Natural killer cell (primary cell): ENCODE data around the gene MRPS12. TPM values are rescaled to one million over a fixed set of nuclear protein-coding genes. Genes with fewer than 3 reads are reported as not detected.

Experiments used
- ATAC-seq, 3 donors: fragments of 150-1000 bp in 2 of 3; fragments of 200-7000 bp in 1 of 3; cut with Tn5 transposase; 1 replicate in 1 of 3; 2 replicates in 2 of 3; pipeline ENCODE4 v1.10.0; 2021; ENCODE audit warnings: mild to moderate bottlenecking in 2 of 3, moderate library complexity in 2 of 3
- DNase-seq, 2 donors: peaks; one replicate each; pipeline versions ENCODE4 v3.0.0 to v3.0.0-alpha.2; 2013 to 2021; ENCODE audit warnings: mixed read lengths in 1 of 2
- H3K27ac ChIP-seq: one replicate; pipeline ENCODE4 v1.5.1; 2013; ENCODE audit warnings: mild to moderate bottlenecking, low read length
- H3K27me3 ChIP-seq: one replicate; pipeline ENCODE4 v1.6.1; 2013; ENCODE audit warnings: low read length; ENCODE audit not compliant: control insufficient read depth, insufficient read depth
- H3K36me3 ChIP-seq: one replicate; pipeline ENCODE4 v1.6.1; 2013; ENCODE audit warnings: low read length; ENCODE audit not compliant: control insufficient read depth, insufficient read depth
- H3K4me1 ChIP-seq: one replicate; pipeline ENCODE4 v1.6.1; 2013; ENCODE audit warnings: low read length; ENCODE audit not compliant: control insufficient read depth, insufficient read depth
- H3K4me3 ChIP-seq: one replicate; pipeline ENCODE4 v1.5.1; 2013; ENCODE audit warnings: low read length
- H3K9me3 ChIP-seq: one replicate; pipeline ENCODE4 v1.6.1; 2013; ENCODE audit warnings: low read length; ENCODE audit not compliant: control insufficient read depth, insufficient read depth
- H3K27ac Mint-ChIP-seq, 2 donors: one replicate each; pipeline ENCODE4 v1.8.0; 2022; ENCODE audit warnings: mild to moderate bottlenecking in 2 of 2, mixed read lengths in 2 of 2, moderate library complexity in 1 of 2
- H3K27me3 Mint-ChIP-seq, 2 donors: one replicate each; pipeline ENCODE4 v1.8.0; 2022; ENCODE audit warnings: low read depth in 2 of 2, mixed read lengths in 2 of 2
- H3K36me3 Mint-ChIP-seq: one replicate; pipeline ENCODE4 v1.8.0; 2022; ENCODE audit warnings: mixed read lengths
- H3K4me1 Mint-ChIP-seq, 2 donors: one replicate each; pipeline ENCODE4 v1.8.0; 2022; ENCODE audit warnings: mixed read lengths in 2 of 2
- H3K4me3 Mint-ChIP-seq: one replicate; pipeline ENCODE4 v1.8.0; 2022; ENCODE audit warnings: mild to moderate bottlenecking, moderate library complexity, mixed read lengths
- H3K9me3 Mint-ChIP-seq, 2 donors: one replicate each; pipeline ENCODE4 v1.8.0; 2022; ENCODE audit warnings: mixed read lengths in 2 of 2
- CTCF ChIP-seq: fragments of 200-600 bp; IDR thresholded peaks from one replicate; pipeline ENCODE4 v1.8.0; 2022; ENCODE audit warnings: antibody characterized with exemption
- WGBS: methylation state at CpG from one replicate; pipeline ENCODE4 v1.1.7; 2013; ENCODE audit warnings: missing lambda C conversion rate; ENCODE audit not compliant: insufficient coverage; 5-methylcytosine and 5-hydroxymethylcytosine counted together
- intact Hi-C: fragments of 100-400 bp; cut with micrococcal nuclease; formaldehyde crosslinking; loops from one replicate; pipeline ENCODE4 v1.14.2; 2022
- total RNA-seq, 4 donors: library from RNA; stranded (reverse); fragments of 120-200 nt in 1 of 4; gene quantifications; one replicate each; pipeline versions ENCODE4 v1.2.3 to v1.2.4, GENCODE V29; 2013 to 2022

MRPS12 gene
- total RNA-seq, 3 donors from 2014 or later (not counting 1 experiment from before 2014, with no cell fraction given), result 25.3 to 27.8 (median 26.7) TPM

- DNase-seq (no peak), ATAC-seq (no peak)
- peaks cover 3% of the 10 kb centered on the region for H3K4me1 ChIP-seq
- no peak overlapping the region for H3K27ac ChIP-seq
- no peaks in the 10 kb centered on the region for H3K36me3 ChIP-seq
- Mint-ChIP-seq H3K27me3 (peaks cover 22 to 27% of the 10 kb centered on the region in 2 donors), H3K4me1 (peaks cover 0 to 4% of the 10 kb centered on the region in 2 donors), H3K27ac (no peak overlapping the region), H3K4me3 (no peak overlapping the region), H3K36me3 (no peaks in the 10 kb centered on the region), H3K9me3 (no peaks in the 10 kb centered on the region)
- no peak overlapping the region for H3K4me3 ChIP-seq
- WGBS, result 84% methylated on average over 3 of the region's 3 CpGs
- no peak for TF ChIP-seq CTCF
- H3K9me3 ChIP-seq, result peaks cover 6% of the 10 kb centered on the region
- peaks cover 10% of the 10 kb centered on the region for H3K27me3 ChIP-seq
- intact Hi-C loops, result no loop called here
These were observed 47.6 kb downstream of the MRPS12 start for GRCh38 chr19:38978326-38978689.

- Histone ChIP-seq H3K9me3 (peaks cover 6% of the 10 kb centered on the region), H3K4me3 (no peak overlapping the region), H3K27me3 (peaks cover 8% of the 10 kb centered on the region), H3K27ac (no peak overlapping the region), H3K36me3 (no peaks in the 10 kb centered on the region), H3K4me1 (peaks cover 3% of the 10 kb centered on the region)
- intact Hi-C loops, result no loop called here
- 87% methylated on average over 5 of the region's 5 CpGs for WGBS
- ATAC-seq (no peak), DNase-seq (no peak)
- TF ChIP-seq CTCF, result no peak
- Mint-ChIP-seq H3K36me3 (no peaks in the 10 kb centered on the region), H3K4me1 (peaks cover 0 to 4% of the 10 kb centered on the region in 2 donors), H3K4me3 (no peak overlapping the region), H3K9me3 (no peaks in the 10 kb centered on the region), H3K27ac (no peak overlapping the region), H3K27me3 (peaks cover 14 to 19% of the 10 kb centered on the region in 2 donors)
These were observed 49.1 kb downstream of the MRPS12 start for GRCh38 chr19:38979812-38980211.

- ATAC-seq, result no peak
- H3K4me3 Mint-ChIP-seq, result no peak overlapping the region
- intact Hi-C loops, result no loop called here
These were observed 50.0 kb downstream of the MRPS12 start for GRCh38 chr19:38980583-38981374.

More at GRCh38 chr19:38980583-38981374, 50.0 kb downstream of the MRPS12 start:
- DNase-seq, result no peak
- Mint-ChIP-seq H3K27ac (no peak overlapping the region), H3K36me3 (no peaks in the 10 kb centered on the region), H3K9me3 (no peaks in the 10 kb centered on the region), H3K4me1 (no peaks in the 10 kb centered on the region), H3K27me3 (peaks cover 9 to 14% of the 10 kb centered on the region in 2 donors)
- H3K27ac ChIP-seq, result no peak overlapping the region
- H3K4me1 ChIP-seq, result peaks cover 3% of the 10 kb centered on the region
- no peak overlapping the region for H3K4me3 ChIP-seq
- H3K9me3 ChIP-seq, result peaks cover 6% of the 10 kb centered on the region
- no peak for TF ChIP-seq CTCF
- peaks cover 7% of the 10 kb centered on the region for H3K27me3 ChIP-seq
- 95% methylated on average over 10 of the region's 10 CpGs for WGBS
- no peaks in the 10 kb centered on the region for H3K36me3 ChIP-seq

Other genes with a start within 250 kb of the MRPS12 start
- gene CAPN12, start 186.5 kb upstream of the MRPS12 start, total RNA-seq, result 10 to 100 TPM in 2 of 3 donors, 1 to 10 TPM in 1; 7.4 to 51.0 (median 26.7) TPM
- not detected for gene LGALS7, start 157.4 kb upstream of the MRPS12 start, total RNA-seq
- gene LGALS7B, start 141.7 kb upstream of the MRPS12 start, total RNA-seq, result not detected
- gene LGALS4, start 118.0 kb upstream of the MRPS12 start, total RNA-seq, result 1 to 10 TPM; 4.2 to 4.8 (median 4.6) TPM
- gene ECH1, start 99.2 kb upstream of the MRPS12 start, total RNA-seq, result 100 to 1,000 TPM; 114 to 145 (median 119) TPM
- 100 to 1,000 TPM; 636 to 800 (median 702) TPM for gene HNRNPL, start 81.0 kb upstream of the MRPS12 start, total RNA-seq
- gene RINL, start 52.7 kb upstream of the MRPS12 start, total RNA-seq, result 10 to 100 TPM; 59.7 to 65.6 (median 59.7) TPM
- gene SIRT2, start 31.3 kb upstream of the MRPS12 start, total RNA-seq, result 100 to 1,000 TPM; 171 to 283 (median 208) TPM
- gene NFKBIB, start 31.0 kb upstream of the MRPS12 start, total RNA-seq, result 100 to 1,000 TPM in 2 of 3 donors, 10 to 100 TPM in 1; 78.0 to 125 (median 118) TPM
- 1 to 10 TPM; 1.3 to 3.7 (median 2.3) TPM for gene CCER2, start 18.8 kb upstream of the MRPS12 start, total RNA-seq
- 10 to 100 TPM; 25.4 to 53.0 (median 38.9) TPM for gene SARS2, start 181 bp upstream of the MRPS12 start, total RNA-seq
- gene FBXO17, start 44.8 kb downstream of the MRPS12 start, total RNA-seq, result not detected
- gene FBXO27, start 101.6 kb downstream of the MRPS12 start, total RNA-seq, result under 1 TPM in 2 of 3 donors, not detected in 1; 0.23 to 0.38 TPM
- gene ACP7, start 153.4 kb downstream of the MRPS12 start, total RNA-seq, result not detected
- 10 to 100 TPM in 2 of 3 donors, 1 to 10 TPM in 1; 6.7 to 13.4 (median 11.8) TPM for gene PAK4, start 194.8 kb downstream of the MRPS12 start, total RNA-seq